Hepatocyte (in vitro differentiated cells): ENCODE results near the gene LURAP1L. TPM values are rescaled to one million over a fixed set of nuclear protein-coding genes. Genes with fewer than 3 reads are reported as not detected.

Experiments used
- DNase-seq: peaks from one replicate; pipeline ENCODE4 v3.0.0-alpha.2; 2016; ENCODE audit warnings: low spot score
- H2AFZ ChIP-seq: fragments of 200-600 bp; sonication (generic); 2 replicates; pipeline ENCODE4 v1.6.0; 2016; ENCODE audit warnings: antibody characterized with exemption, mild to moderate bottlenecking
- H3K27ac ChIP-seq: fragments of 200-600 bp; sonication (generic); 2 replicates; pipeline ENCODE4 v1.5.1; 2016; ENCODE audit warnings: mild to moderate bottlenecking
- H3K27me3 ChIP-seq: fragments of 200-600 bp; sonication (generic); 2 replicates; pipeline ENCODE4 v1.6.1; 2016
- H3K36me3 ChIP-seq: fragments of 200-600 bp; sonication (generic); replicated peaks from 2 replicates; pipeline ENCODE4 v1.5.1; 2016; ENCODE audit warnings: low read depth; ENCODE audit not compliant: insufficient read depth
- H3K4me1 ChIP-seq: fragments of 200-600 bp; sonication (generic); 2 replicates; pipeline ENCODE4 v1.5.1; 2016; ENCODE audit warnings: mild to moderate bottlenecking, moderate library complexity; ENCODE audit not compliant: insufficient read depth
- H3K4me2 ChIP-seq: fragments of 200-600 bp; sonication (generic); 2 replicates; pipeline ENCODE4 v1.6.0; 2016
- H3K4me3 ChIP-seq: fragments of 200-600 bp; sonication (generic); 2 replicates; pipeline ENCODE4 v1.5.1; 2016; ENCODE audit warnings: mild to moderate bottlenecking
- H3K79me2 ChIP-seq: fragments of 200-600 bp; sonication (generic); 2 replicates; pipeline ENCODE4 v1.6.0; 2017; ENCODE audit warnings: mild to moderate bottlenecking
- H3K9me2 ChIP-seq: fragments of 200-600 bp; sonication (generic); replicated peaks from 2 replicates; pipeline ENCODE4 v1.6.0; 2017; ENCODE audit warnings: mild to moderate bottlenecking; ENCODE audit not compliant: insufficient read depth
- H3K9me3 ChIP-seq: fragments of 200-600 bp; sonication (generic); 2 replicates; pipeline ENCODE4 v1.5.1; 2016; ENCODE audit warnings: low read depth, mild to moderate bottlenecking
- H4K20me1 ChIP-seq: fragments of 200-600 bp; sonication (generic); 2 replicates; pipeline ENCODE4 v1.6.0; 2016; ENCODE audit warnings: mild to moderate bottlenecking; ENCODE audit not compliant: insufficient read depth, poor library complexity, severe bottlenecking
- EZH2 ChIP-seq: fragments of 200-600 bp; sonication (generic); IDR thresholded peaks from 2 replicates; pipeline ENCODE4 v1.6.1; 2016; ENCODE audit warnings: antibody characterized with exemption, mild to moderate bottlenecking, borderline replicate concordance
- EZH2phosphoT487 ChIP-seq: fragments of 200-600 bp; sonication (generic); IDR thresholded peaks from one replicate; pipeline ENCODE4 v1.6.1; 2018; ENCODE audit warnings: antibody characterized with exemption, mild to moderate bottlenecking, low read depth, moderate library complexity; ENCODE audit not compliant: unreplicated experiment, severe bottlenecking
- WGBS: methylation state at CpG from one replicate; pipeline ENCODE4 v1.1.6; 2016; ENCODE audit warnings: low lambda C conversion rate; ENCODE audit errors: missing lambda C conversion rate; 5-methylcytosine and 5-hydroxymethylcytosine counted together
- polyA plus RNA-seq: library from polyadenylated mRNA; unstranded; fragments of >200 nt; fragmentation: Nextera tagmentation; extraction: Ambion mirVana; gene quantifications from 2 replicates; pipeline ENCODE4 v1.2.1, GENCODE V29; 2016
- total RNA-seq: library from RNA; depleted of rRNA; stranded (reverse); fragments of >200 nt; gene quantifications from 2 replicates; pipeline ENCODE4 v1.2.3, GENCODE V29; 2014
- TF ChIP-seq, protein P1 (sequence below): fragments of 200-600 bp; sonication (generic); IDR thresholded peaks from 2 replicates; pipeline ENCODE4 v1.5.1; 2016; ENCODE audit warnings: antibody characterized with exemption, mild to moderate bottlenecking; ENCODE audit not compliant: poor library complexity

LURAP1L gene
- total and polyA plus RNA-seq, 2 experiments from 2014 or later: 36.1 to 37.6 TPM

DNA sequence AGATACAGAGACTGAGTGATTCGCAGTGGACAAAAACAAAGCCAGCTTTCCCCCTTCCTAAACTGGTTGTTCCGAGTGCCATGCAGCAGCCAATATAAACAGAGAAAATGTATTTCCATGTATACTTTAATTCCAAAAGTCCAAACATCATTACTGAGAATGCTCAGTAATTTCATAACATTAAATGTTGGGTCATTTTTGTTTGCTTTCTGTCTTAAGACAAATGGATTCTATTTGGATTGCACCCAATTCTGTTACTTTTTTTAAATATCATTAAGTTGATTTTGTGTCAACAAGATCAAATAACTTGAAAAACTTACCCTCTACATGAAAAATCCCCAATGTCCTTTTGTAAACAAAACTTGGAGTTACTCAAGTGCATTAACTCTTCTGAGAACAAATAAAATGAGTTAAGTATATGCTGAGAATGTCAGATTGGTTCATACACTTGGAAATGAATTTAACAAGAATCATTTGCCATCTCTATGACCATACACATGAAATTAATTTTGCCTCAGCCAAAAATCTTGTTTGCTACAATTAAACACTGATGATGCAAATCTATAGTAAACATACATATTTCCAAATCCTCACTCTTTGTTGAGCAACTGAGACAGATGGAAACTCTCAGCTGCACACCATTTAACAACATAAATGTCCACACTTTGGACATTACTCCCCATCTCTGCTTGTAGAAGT lies 19.4 kb downstream of the LURAP1L start:
- peak overlapping the region; percentile 34 for H3K4me2 ChIP-seq
- H3K79me2 ChIP-seq: peaks cover 76% of the 10 kb centered on the region
- no peaks in the 10 kb centered on the region for H3K27me3 ChIP-seq
- 32% methylated on average over 2 of the region's 2 CpGs for WGBS
- TF ChIP-seq, protein P1, sequence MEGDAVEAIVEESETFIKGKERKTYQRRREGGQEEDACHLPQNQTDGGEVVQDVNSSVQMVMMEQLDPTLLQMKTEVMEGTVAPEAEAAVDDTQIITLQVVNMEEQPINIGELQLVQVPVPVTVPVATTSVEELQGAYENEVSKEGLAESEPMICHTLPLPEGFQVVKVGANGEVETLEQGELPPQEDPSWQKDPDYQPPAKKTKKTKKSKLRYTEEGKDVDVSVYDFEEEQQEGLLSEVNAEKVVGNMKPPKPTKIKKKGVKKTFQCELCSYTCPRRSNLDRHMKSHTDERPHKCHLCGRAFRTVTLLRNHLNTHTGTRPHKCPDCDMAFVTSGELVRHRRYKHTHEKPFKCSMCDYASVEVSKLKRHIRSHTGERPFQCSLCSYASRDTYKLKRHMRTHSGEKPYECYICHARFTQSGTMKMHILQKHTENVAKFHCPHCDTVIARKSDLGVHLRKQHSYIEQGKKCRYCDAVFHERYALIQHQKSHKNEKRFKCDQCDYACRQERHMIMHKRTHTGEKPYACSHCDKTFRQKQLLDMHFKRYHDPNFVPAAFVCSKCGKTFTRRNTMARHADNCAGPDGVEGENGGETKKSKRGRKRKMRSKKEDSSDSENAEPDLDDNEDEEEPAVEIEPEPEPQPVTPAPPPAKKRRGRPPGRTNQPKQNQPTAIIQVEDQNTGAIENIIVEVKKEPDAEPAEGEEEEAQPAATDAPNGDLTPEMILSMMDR: no peak
- TF ChIP-seq EZH2 (no peak), EZH2phosphoT487 (no peak)
- peak; percentile 24 for DNase-seq
- H3K4me1 ChIP-seq: peaks cover 19% of the 10 kb centered on the region
- peak overlapping the region; percentile 57 for H3K27ac ChIP-seq
- no peaks in the 10 kb centered on the region for H4K20me1 ChIP-seq
- no peaks in the 10 kb centered on the region for H3K9me2 ChIP-seq
- no peak overlapping the region for H3K4me3 ChIP-seq
- H3K36me3 ChIP-seq: no peaks in the 10 kb centered on the region
- no peaks in the 10 kb centered on the region for H3K9me3 ChIP-seq
- H2AFZ ChIP-seq: no peak overlapping the region

DNA sequence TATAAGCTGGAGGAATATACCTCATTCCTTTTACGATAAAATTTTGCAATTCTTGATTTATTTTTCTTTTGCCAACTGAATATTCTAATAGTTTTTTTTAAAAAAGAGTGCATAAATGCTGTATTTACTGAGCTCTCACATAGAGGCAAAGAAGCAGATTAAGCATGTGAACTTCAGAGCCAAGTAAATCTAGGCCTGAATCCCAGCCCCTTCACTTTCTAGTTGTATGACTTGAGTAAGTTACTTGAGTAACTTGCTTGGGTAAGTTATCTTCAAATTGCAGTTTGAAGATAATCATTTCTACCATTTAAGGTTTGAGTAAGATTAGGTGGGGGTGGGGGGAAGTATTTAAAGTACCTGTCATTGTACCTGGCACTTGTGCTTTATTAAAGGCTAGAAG lies 21.8 kb downstream of the LURAP1L start:
- Histone ChIP-seq H3K27ac (no peak overlapping the region), H3K9me3 (no peaks in the 10 kb centered on the region), H2AFZ (no peak overlapping the region), H4K20me1 (no peaks in the 10 kb centered on the region), H3K4me1 (peaks cover 19% of the 10 kb centered on the region), H3K27me3 (no peaks in the 10 kb centered on the region), H3K4me2 (no peak overlapping the region), H3K79me2 (peaks cover 72% of the 10 kb centered on the region), H3K36me3 (no peaks in the 10 kb centered on the region), H3K4me3 (no peak overlapping the region), H3K9me2 (no peaks in the 10 kb centered on the region)
- DNase-seq: no peak
- TF ChIP-seq, protein P1: no peak
- no peak for TF ChIP-seq EZH2phosphoT487
- TF ChIP-seq EZH2: no peak
- WGBS: 100% methylated on average over 1 of the region's 1 CpG

DNA sequence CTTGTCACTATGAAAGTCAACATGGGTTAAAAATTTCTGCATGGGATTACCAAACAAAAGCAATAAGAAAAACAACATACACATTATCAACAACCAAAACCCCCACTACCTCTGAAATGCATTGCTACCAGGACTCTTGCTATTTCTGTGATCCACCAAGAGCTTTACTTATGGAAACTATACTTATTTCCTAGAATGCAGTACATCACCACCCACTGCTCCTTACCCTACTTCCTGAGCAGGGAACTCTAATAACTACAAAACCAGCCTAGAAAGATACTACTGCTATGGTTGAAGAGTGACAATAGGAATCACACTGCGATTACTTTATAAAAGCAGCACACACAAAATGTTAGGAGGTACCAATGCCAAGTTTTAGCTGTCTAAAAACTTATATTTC lies 22.2 kb downstream of the LURAP1L start:
- Histone ChIP-seq H3K4me3 (no peak overlapping the region), H3K36me3 (no peaks in the 10 kb centered on the region), H2AFZ (no peak overlapping the region), H3K79me2 (peaks cover 67% of the 10 kb centered on the region), H3K27me3 (no peaks in the 10 kb centered on the region), H3K9me2 (no peaks in the 10 kb centered on the region), H3K4me1 (peaks cover 19% of the 10 kb centered on the region), H4K20me1 (no peaks in the 10 kb centered on the region), H3K27ac (no peak overlapping the region), H3K4me2 (no peak overlapping the region), H3K9me3 (no peaks in the 10 kb centered on the region)
- no peak for DNase-seq
- 97% methylated on average over 1 of the region's 1 CpG for WGBS
- TF ChIP-seq EZH2: no peak
- no peak for TF ChIP-seq EZH2phosphoT487
- TF ChIP-seq, protein P1: no peak
